CD4-positive, alpha-beta T cell treated with Interleukin-12 subunit alpha and Interleukin-12 subunit beta, for 1 hour (primary cell): ENCODE measurements around the gene KRTAP12-3.
"Not testable (repeated sequence)": the region's sequence is repeated elsewhere in the genome, so short reads cannot be mapped to it uniquely, and the experiment has no call there.

Source experiments
- DNase-seq: peaks from one replicate; pipeline ENCODE4 v3.0.0-alpha.2; 2020

KRTAP12-3 gene

GRCh38 chr21:44653123-44653522 lies 4.6 kb upstream of the KRTAP12-3 start:
- no peak for DNase-seq

GRCh38 chr21:44653656-44654575 lies 3.8 kb upstream of the KRTAP12-3 start:
- DNase-seq, result peak; percentile 77

- peak; percentile 5 for DNase-seq
Measured at GRCh38 chr21:44654576-44655175, 3.1 kb upstream of the KRTAP12-3 start, which contains the start of gene KRTAP12-4. KRTAP12-4 (minus strand) TSS chr21:44654659; CDS start chr21:44654614, 45 bp downstream.

- DNase-seq, result no peak
Measured at GRCh38 chr21:44656868-44657267, 864 bp upstream of the KRTAP12-3 start.

- no peak for DNase-seq
Measured at GRCh38 chr21:44658541-44658910, 794 bp downstream of the KRTAP12-3 start.

GRCh38 chr21:44658913-44659595 lies 1.3 kb downstream of the KRTAP12-3 start:
- DNase-seq, result peak; percentile 34

GRCh38 chr21:44661567-44661966 lies 3.8 kb downstream of the KRTAP12-3 start:
- not testable (repeated sequence) for DNase-seq

- no peak for DNase-seq
Measured at GRCh38 chr21:44664691-44665090, 7.0 kb downstream of the KRTAP12-3 start.

GRCh38 chr21:44666401-44667320 lies 8.9 kb downstream of the KRTAP12-3 start, which contains the start of gene KRTAP12-2:
KRTAP12-2 (minus strand) TSS chr21:44666927; CDS start chr21:44666886, 41 bp downstream.
- DNase-seq, result no peak

GRCh38 chr21:44667612-44668011 lies 9.9 kb downstream of the KRTAP12-3 start:
- DNase-seq, result no peak

- DNase-seq, result no peak
Measured at GRCh38 chr21:44670642-44671432, 13.1 kb downstream of the KRTAP12-3 start.

GRCh38 chr21:44671911-44672310 lies 14.2 kb downstream of the KRTAP12-3 start:
- no peak for DNase-seq

- DNase-seq, result no peak
Measured at GRCh38 chr21:44677881-44678280, 20.1 kb downstream of the KRTAP12-3 start.

- no peak for DNase-seq
Measured at GRCh38 chr21:44681152-44681551, 23.4 kb downstream of the KRTAP12-3 start.

GRCh38 chr21:44681861-44682579 lies 24.3 kb downstream of the KRTAP12-3 start, which contains the start of gene KRTAP12-1:
KRTAP12-1 (minus strand) TSS chr21:44682163; CDS start chr21:44682123, 40 bp downstream.
- no peak for DNase-seq

- no peak for DNase-seq
Measured at GRCh38 chr21:44682580-44683151, 24.9 kb downstream of the KRTAP12-3 start.

- no peak for DNase-seq
Measured at GRCh38 chr21:44684077-44684476, 26.3 kb downstream of the KRTAP12-3 start.

- no peak for DNase-seq
Measured at GRCh38 chr21:44684483-44684882, 26.8 kb downstream of the KRTAP12-3 start.

- DNase-seq, result not testable (repeated sequence)
Measured at GRCh38 chr21:44685050-44685449, 27.3 kb downstream of the KRTAP12-3 start.
